ENCODE data around the gene LRRK1. TPM values are rescaled to one million over a fixed set of nuclear protein-coding genes. Genes with fewer than 3 reads are reported as not detected.

Gene LRRK1
- total RNA-seq, 3 donors from 2014 or later (not counting 1 experiment from before 2014, with no cell fraction given): 1.2 to 5.5 (median 3.2) TPM

GRCh38 chr15:101078669-101079323 is 159.6 kb downstream of the LRRK1 start:
- Mint-ChIP-seq H3K9me3 (no peaks in the 10 kb centered on the region), H3K4me3 (no peak overlapping the region), H3K4me1 (no peaks in the 10 kb centered on the region), H3K27me3 (ENCODE audit: low read depth in 2 of 2) (no peaks in the 10 kb centered on the region), H3K27ac (no peak overlapping the region), H3K36me3 (no peaks in the 10 kb centered on the region)
- intact Hi-C loops (cut with micrococcal nuclease): no loop called here
- Histone ChIP-seq H3K4me3 (ENCODE audit: low read length) (no peak overlapping the region), H3K36me3 (ENCODE audit: control insufficient read depth, insufficient read depth, low read length) (no peaks in the 10 kb centered on the region), H3K4me1 (ENCODE audit: control insufficient read depth, insufficient read depth, low read length) (no peaks in the 10 kb centered on the region), H3K9me3 (ENCODE audit: control insufficient read depth, insufficient read depth, low read length) (no peaks in the 10 kb centered on the region), H3K27ac (ENCODE audit: low read length) (no peak overlapping the region), H3K27me3 (ENCODE audit: control insufficient read depth, insufficient read depth, low read length) (no peaks in the 10 kb centered on the region)
- no peak for DNase-seq
- TF ChIP-seq CTCF (IDR thresholded peaks at IDR 0.05): no peak
- WGBS (ENCODE audit: insufficient coverage): 86% methylated on average over 16 of the region's 16 CpGs
- ATAC-seq: no peak

GRCh38 chr15:101081900-101082299 is 162.7 kb downstream of the LRRK1 start:
- Histone ChIP-seq H3K27me3 (ENCODE audit: control insufficient read depth, insufficient read depth, low read length) (no peaks in the 10 kb centered on the region), H3K4me1 (ENCODE audit: control insufficient read depth, insufficient read depth, low read length) (no peaks in the 10 kb centered on the region), H3K36me3 (ENCODE audit: control insufficient read depth, insufficient read depth, low read length) (no peaks in the 10 kb centered on the region), H3K4me3 (ENCODE audit: low read length) (no peak overlapping the region), H3K27ac (ENCODE audit: low read length) (no peak overlapping the region), H3K9me3 (ENCODE audit: control insufficient read depth, insufficient read depth, low read length) (no peaks in the 10 kb centered on the region)
- peaks cover 0 to 3% of the 10 kb centered on the region in 2 donors for H3K27me3 Mint-ChIP-seq (ENCODE audit: low read depth in 2 of 2)
- no peaks in the 10 kb centered on the region for H3K9me3 Mint-ChIP-seq
- no peak for DNase-seq
- WGBS (ENCODE audit: insufficient coverage): 95% methylated on average over 9 of the region's 9 CpGs
- no peak overlapping the region for H3K27ac Mint-ChIP-seq
- H3K4me1 Mint-ChIP-seq: no peaks in the 10 kb centered on the region
- H3K36me3 Mint-ChIP-seq: no peaks in the 10 kb centered on the region
- intact Hi-C loops (cut with micrococcal nuclease): no loop called here
- no peak overlapping the region for H3K4me3 Mint-ChIP-seq
- peak in 1 of 3 donors; percentile 45 for ATAC-seq
- TF ChIP-seq CTCF (IDR thresholded peaks at IDR 0.05): no peak

DNA sequence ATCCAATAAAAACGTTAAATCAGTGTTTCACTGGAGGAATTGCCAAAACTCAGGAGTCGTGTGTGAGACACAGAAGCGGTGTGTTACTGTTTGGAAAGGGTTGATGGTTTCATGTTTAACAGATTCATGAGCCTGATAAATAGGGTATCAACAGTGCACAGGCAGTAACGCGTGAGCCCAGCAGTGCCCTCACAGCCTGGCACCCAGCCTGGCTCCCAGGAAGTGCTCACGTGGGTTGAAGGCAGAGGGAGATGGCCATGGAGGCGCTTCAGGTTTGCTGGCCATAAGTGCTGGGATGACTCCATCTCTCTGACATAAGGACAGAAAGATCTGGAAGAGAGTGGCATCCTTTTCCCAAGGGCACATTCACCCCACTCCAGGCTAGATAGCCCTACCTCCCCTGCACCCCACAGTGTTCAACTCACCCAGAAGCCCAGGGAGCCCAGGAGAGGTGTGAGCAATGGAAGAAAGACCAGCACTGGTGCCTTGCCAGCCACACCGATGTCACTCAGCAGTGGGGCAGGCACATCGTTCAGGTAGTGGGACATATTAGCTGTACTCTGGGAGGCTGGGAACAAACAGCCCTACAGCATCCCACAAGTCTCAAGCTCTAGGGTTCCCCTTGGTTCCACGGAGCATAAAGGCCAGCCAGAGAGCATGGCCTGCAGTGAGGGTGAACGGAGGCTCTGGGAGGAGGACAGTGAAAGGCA is 164.3 kb downstream of the LRRK1 start:
- H3K36me3 ChIP-seq (ENCODE audit: control insufficient read depth, insufficient read depth, low read length): no peaks in the 10 kb centered on the region
- Mint-ChIP-seq H3K27ac (no peak overlapping the region), H3K9me3 (no peaks in the 10 kb centered on the region), H3K36me3 (no peaks in the 10 kb centered on the region), H3K4me1 (no peaks in the 10 kb centered on the region), H3K27me3 (ENCODE audit: low read depth in 2 of 2) (peaks cover 0 to 3% of the 10 kb centered on the region in 2 donors), H3K4me3 (no peak overlapping the region)
- no peak for DNase-seq
- 89% methylated on average over 11 of the region's 11 CpGs for WGBS (ENCODE audit: insufficient coverage)
- no peaks in the 10 kb centered on the region for H3K4me1 ChIP-seq (ENCODE audit: control insufficient read depth, insufficient read depth, low read length)
- H3K27ac ChIP-seq (ENCODE audit: low read length): no peak overlapping the region
- no peaks in the 10 kb centered on the region for H3K9me3 ChIP-seq (ENCODE audit: control insufficient read depth, insufficient read depth, low read length)
- H3K4me3 ChIP-seq (ENCODE audit: low read length): no peak overlapping the region
- no peaks in the 10 kb centered on the region for H3K27me3 ChIP-seq (ENCODE audit: control insufficient read depth, insufficient read depth, low read length)
- TF ChIP-seq CTCF (IDR thresholded peaks at IDR 0.05): no peak
- ATAC-seq: no peak
- intact Hi-C loops (cut with micrococcal nuclease): no loop called here

All from natural killer cell (primary cell).